GM18858 (cell line): Measurements from ENCODE around the gene ARF1.
A peak's percentile ranks its signal among the peaks of the same experiment; 100 is the strongest.

Source experiments
- ATAC-seq: cut with Tn5 transposase; IDR thresholded peaks from one replicate; pipeline ENCODE4 v1.9.1; 2021; ENCODE audit not compliant: unreplicated experiment

Gene ARF1

DNA sequence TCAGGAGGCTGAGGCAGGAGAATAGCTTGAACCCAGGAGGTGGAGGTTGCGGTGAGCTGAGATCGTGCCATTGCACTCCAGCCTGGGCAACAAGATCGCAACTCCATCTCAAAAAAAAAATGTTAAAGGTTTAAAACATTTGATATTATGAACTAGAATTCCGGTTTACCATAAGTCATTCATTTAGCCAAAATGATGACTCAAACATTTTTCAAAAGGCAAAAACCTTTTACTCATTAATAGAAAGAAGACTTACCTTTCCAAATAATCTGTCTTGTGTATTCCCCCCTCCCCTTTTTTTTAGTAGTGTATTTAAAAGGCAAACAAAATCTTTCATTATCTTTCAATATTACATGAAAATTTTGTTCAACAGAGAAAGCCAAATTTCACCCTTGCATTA lies 34.8 kb downstream of the ARF1 start:
- ATAC-seq = no peak

DNA sequence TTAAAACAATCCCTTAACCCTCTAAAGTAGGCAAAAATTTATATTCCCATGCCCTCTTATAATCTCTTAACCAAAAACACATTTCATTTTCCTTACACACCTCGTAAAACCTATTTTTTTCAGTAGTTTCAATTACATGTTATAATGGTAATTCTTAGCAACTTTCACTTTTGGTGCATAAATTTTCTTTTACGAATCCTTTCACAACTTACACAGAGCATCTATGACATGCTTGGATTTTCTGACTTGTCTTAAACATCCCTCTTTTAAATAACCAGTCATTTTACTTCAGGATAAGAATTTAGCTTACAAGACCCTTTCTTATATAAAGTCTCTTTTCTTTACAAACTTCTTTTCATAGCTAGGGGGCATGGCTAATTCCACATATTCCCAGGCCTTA lies 35.5 kb downstream of the ARF1 start:
- no peak for ATAC-seq

DNA sequence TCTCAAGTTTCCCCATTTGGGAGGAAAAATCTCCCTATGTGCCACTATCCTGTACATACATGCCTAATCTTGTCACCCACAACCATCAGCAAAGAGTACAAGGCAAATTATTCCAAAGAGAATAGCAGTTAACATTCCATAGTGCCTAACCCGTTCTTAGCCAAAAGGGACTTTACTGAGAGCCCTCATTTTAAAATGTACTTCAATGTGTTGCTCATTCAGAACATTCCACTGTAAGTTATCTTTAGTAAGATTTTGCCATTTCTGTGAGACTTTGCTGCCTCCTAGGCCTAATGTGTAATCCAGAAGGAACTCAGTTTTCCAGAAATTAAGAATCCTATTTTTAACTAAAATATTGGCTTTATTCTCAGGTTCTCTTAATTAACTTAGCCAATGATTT lies 37.8 kb downstream of the ARF1 start:
- ATAC-seq = no peak

- ATAC-seq = no peak
Measured at GRCh38 chr1:228120857-228121489, 38.5 kb downstream of the ARF1 start.

GRCh38 chr1:228122921-228123441 lies 40.5 kb downstream of the ARF1 start:
- no peak for ATAC-seq

DNA sequence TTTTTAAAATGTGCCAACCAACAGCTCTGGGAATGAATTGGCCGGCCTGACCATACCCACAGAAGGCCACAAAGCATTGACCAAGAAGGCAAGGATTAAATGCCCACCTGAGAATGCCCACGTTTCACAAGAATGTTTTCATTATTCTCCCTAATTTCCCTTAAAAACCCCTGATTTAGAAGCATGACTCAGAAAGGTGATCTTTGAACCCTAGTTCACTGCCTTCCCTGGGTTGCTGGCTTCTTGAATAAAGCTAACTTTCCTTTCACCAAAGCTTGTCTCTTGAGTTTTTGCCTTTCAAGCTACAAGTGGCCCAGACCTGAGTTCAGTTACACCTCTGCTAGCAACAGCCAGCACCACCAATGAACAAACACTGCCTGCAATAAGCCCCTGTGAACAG lies 41.0 kb downstream of the ARF1 start:
- ATAC-seq = no peak

DNA sequence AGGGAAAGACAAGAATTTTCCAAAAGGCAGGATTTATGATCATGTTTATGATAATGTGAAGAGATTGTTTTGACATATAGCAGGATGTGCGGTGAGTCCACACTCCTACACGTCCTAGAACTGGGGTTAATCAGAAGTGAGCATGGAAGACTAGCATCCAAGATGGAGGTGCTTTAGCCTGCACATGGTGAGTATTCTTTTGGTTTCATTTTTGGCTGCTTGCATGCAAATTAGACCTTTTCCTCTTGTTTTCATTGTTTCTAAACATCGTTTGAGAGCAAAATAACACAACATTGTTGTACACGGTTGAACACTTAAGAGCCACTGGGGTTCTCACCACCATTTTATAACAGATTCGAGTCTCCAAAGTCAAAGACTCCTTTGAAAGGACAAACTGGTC lies 42.7 kb downstream of the ARF1 start:
- no peak for ATAC-seq

DNA sequence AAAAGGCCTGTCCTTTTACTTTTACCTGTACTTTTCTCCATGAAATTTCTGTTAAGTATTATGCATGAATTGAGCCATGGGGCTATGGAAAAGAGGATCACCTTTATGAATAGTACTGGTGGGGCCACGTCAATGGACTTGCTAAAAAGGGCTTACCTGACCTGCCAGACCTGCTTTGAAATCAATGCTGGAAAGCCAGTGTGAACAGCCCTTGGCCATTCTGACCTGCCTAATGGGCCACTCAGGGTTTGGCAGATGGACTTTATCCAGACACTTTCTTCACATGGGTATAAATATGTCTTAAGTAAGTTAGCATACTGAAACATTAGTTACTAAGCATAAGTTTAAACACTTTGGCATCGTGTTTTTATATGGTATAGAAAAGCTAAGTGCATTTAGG lies 49.3 kb downstream of the ARF1 start:
- no peak for ATAC-seq

DNA sequence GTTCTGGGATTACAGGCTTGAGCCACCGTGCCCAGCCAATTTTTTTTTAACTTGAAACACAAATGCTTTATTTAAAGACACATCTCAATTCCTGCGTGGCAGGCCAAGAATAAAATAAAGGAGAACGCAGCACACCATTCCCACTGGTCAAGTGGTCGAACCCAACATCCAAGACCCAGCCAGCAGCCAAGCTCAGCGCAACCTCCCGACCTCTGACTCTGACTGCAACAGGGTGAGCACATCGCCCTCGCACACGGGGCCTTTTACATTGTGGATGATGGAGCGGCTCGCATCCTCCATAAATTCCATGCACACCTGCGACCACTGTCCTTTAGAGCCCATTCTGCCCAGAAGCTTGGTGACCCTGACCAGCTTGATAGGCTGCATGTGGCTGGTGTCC lies 52.1 kb downstream of the ARF1 start:
- no peak for ATAC-seq

- no peak for ATAC-seq
Measured at GRCh38 chr1:228136901-228137300, 54.4 kb downstream of the ARF1 start.

DNA sequence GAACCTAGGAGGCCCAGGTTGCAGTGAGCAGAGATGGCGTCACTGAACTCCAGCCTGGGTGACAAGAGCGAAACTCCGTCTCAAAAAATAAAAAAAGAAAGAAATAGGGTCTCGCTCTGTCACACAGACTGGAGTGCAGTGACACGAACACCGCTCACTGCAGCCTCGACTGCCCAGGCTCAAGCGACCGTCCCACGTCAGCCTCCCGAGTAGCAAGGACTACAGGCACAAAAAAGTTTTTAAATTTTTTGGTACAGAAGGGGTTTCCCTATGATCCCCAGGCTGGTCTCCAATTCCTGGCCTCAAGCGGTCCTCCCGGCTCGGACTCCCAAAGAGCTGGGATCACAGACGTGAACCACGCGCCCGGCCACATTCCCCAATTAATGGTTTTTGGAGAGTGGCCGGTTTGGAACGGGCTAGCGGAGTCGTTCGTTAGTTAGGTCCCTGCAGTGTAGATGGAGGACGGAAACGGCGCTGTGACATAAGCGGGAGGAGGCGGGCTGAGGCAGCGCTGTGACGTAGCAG lies 57.0 kb downstream of the ARF1 start:
- ATAC-seq = no peak

DNA sequence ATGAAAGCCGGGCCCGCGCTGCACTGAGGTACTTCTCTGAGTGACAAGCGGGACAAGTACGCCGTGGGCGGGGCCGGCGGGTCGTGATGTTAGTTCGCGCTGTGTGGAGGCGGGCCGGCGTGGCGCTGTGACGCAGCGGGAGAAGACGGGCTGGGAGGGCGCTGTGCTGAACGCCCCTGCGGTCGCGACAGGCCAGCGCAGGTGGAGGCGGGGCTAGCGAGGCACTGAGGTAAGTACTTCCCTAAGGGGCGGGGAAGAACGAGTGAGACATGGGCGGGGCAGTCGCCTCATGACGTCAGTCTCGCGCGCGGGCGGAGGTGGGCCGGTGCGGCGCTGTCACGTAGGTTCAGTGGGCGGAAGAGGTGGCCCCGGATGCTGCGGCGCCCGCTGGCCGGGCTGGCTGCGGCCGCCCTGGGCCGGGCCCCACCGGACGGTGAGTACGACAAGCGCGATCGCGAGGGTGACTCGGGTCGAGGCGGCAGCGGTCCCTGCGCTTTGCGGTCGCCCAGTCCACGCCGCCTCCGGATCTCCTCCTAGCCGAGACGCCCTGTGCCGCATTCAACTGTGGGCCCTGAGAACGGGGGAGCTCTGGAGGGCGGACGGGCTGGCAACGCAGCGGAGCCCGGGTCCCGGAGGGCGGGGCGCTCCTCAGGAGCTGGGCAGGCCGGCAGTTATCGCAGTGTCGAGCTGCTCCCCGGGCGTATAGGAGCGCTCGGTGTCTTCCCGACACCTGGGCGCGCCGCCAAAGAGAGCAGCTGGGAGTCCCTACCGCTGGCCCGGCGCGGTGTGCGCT lies 57.6 kb downstream of the ARF1 start, which contains the start of gene GUK1:
GUK1 (plus strand) TSS at position 349 of the 793 bp plus-strand sequence; CDS start at position 373, 24 bp downstream.
- ATAC-seq = peak; percentile 88

GRCh38 chr1:228140724-228141225 lies 58.3 kb downstream of the ARF1 start:
- ATAC-seq = no peak

GRCh38 chr1:228141226-228142044 lies 58.9 kb downstream of the ARF1 start:
- ATAC-seq = no peak

GRCh38 chr1:228142155-228142691 lies 59.7 kb downstream of the ARF1 start:
- no peak for ATAC-seq

DNA sequence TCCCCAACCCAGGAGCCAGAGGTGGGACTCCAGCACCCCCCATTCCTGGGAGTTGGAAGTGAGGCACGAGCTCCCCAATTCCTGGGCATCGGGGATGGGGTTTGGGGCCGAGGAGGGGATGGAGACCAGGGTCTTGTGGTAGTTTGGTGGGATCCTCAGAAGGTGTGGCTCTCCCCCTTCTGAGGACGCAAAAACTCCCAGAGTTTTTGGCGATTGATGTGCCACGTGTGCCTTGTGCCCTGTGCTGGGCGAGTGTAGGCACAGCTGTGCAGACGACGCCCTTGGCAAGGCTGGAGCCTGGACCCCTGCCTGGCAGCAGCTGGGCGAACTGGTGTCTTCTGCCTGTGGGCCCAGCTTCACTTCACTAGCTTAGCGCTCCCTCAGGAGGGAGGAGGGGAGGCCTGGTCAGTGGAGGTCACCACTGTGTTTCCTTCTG lies 60.2 kb downstream of the ARF1 start:
- no peak for ATAC-seq

- no peak for ATAC-seq
Measured at GRCh38 chr1:228143480-228144192, 61.1 kb downstream of the ARF1 start.

GRCh38 chr1:228144193-228144992 lies 61.9 kb downstream of the ARF1 start:
- no peak for ATAC-seq

DNA sequence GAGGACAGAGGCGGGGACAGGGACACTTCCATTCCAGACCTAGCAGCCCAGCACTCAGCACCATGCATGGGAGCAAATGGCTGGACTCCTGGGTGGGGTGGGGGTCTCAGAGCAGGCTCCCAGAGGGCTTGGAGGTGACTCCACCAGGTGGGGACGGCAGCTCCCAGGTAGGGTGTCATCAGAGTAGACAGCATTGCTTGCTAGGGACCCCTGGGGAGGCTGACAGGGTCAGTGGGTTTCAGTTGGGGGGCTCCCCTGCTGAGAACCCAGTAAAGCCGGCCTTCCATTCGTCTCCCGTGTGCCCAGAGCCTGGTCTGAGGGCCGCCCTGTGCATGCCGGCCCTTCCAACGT lies 62.5 kb downstream of the ARF1 start:
- no peak for ATAC-seq
